ENCODE measurements around the gene IPP. TPM values are rescaled to one million over a fixed set of nuclear protein-coding genes. Genes with fewer than 3 reads are reported as not detected.
"Not testable (repeated sequence)": the region's sequence is repeated elsewhere in the genome, so short reads cannot be mapped to it uniquely, and the experiment has no call there.

Gene IPP
- polyA plus RNA-seq, 1 donor (not counting 4 experiments of a cell fraction or from before 2014, with no cell fraction given) = 10.0 TPM

GRCh38 chr1:45746922-45747321 lies 3.5 kb downstream of the IPP start:
- H3K4me3 ChIP-seq (ENCODE audit: control insufficient read depth in 2 of 3, extremely low read depth in 1 of 3, insufficient read depth in 2 of 3, low read depth in 1 of 3, low read length in 3 of 3) = no peak overlapping the region
- no peak overlapping the region for H3K4me2 ChIP-seq (ENCODE audit: control insufficient read depth, extremely low read depth, insufficient read depth, low read depth, low read length)
- H3K9me1 ChIP-seq (ENCODE audit: control insufficient read depth, extremely low read depth, insufficient read depth, low read length) = no peaks in the 10 kb centered on the region
- TF ChIP-seq, protein P1, sequence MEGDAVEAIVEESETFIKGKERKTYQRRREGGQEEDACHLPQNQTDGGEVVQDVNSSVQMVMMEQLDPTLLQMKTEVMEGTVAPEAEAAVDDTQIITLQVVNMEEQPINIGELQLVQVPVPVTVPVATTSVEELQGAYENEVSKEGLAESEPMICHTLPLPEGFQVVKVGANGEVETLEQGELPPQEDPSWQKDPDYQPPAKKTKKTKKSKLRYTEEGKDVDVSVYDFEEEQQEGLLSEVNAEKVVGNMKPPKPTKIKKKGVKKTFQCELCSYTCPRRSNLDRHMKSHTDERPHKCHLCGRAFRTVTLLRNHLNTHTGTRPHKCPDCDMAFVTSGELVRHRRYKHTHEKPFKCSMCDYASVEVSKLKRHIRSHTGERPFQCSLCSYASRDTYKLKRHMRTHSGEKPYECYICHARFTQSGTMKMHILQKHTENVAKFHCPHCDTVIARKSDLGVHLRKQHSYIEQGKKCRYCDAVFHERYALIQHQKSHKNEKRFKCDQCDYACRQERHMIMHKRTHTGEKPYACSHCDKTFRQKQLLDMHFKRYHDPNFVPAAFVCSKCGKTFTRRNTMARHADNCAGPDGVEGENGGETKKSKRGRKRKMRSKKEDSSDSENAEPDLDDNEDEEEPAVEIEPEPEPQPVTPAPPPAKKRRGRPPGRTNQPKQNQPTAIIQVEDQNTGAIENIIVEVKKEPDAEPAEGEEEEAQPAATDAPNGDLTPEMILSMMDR (optimal IDR thresholded peaks at IDR 0.05 in 1 of 3, IDR thresholded peaks at IDR 0.05 in 1 of 3, conservative IDR thresholded peaks at IDR 0.05 in 1 of 3; ENCODE audit: extremely low read depth in 1 of 3, insufficient read depth in 2 of 3, low read length in 3 of 3) = no peak
- TF ChIP-seq EZH2 (IDR thresholded peaks at IDR 0.05; ENCODE audit: low read length) = no peak
- no peaks in the 10 kb centered on the region for H3K27me3 ChIP-seq (ENCODE audit: control insufficient read depth, extremely low read depth, insufficient read depth, low read length)
- H3K79me2 ChIP-seq (ENCODE audit: control insufficient read depth, insufficient read depth, low read length) = no peaks in the 10 kb centered on the region
- H3K9ac ChIP-seq (ENCODE audit: control insufficient read depth, extremely low read depth, insufficient read depth, low read length) = no peak overlapping the region
- no peak for FAIRE-seq
- H3K9me3 ChIP-seq (ENCODE audit: control insufficient read depth, low read depth, low read length) = no peaks in the 10 kb centered on the region
- no peak overlapping the region for H2AFZ ChIP-seq (ENCODE audit: control insufficient read depth, low read length)
- H3K4me1 ChIP-seq (ENCODE audit: control insufficient read depth, extremely low read depth, insufficient read depth, low read length) = peaks cover 8% of the 10 kb centered on the region
- H3K36me3 ChIP-seq (ENCODE audit: control insufficient read depth in 2 of 2, extremely low read depth in 1 of 2, insufficient read depth in 2 of 2, low read length in 2 of 2) = no peaks in the 10 kb centered on the region
- no peak overlapping the region for H3K27ac ChIP-seq (ENCODE audit: control insufficient read depth, insufficient read depth, low read length)
- dilution Hi-C loops (cut with MboI; ENCODE audit: extremely low pct_ligation_motif_present, low sequenced_read_pairs) = no loop called here
- no peak for DNase-seq (ENCODE audit: low read depth, low spot score)
- no peaks in the 10 kb centered on the region for H4K20me1 ChIP-seq (ENCODE audit: control insufficient read depth, extremely low read depth, insufficient read depth, low read length)

- H3K27me3 ChIP-seq (ENCODE audit: control insufficient read depth, extremely low read depth, insufficient read depth, low read length); H4K20me1 ChIP-seq (ENCODE audit: control insufficient read depth, extremely low read depth, insufficient read depth, low read length); DNase-seq (ENCODE audit: low read depth, low spot score); H3K9me3 ChIP-seq (ENCODE audit: control insufficient read depth, low read depth, low read length); FAIRE-seq; H3K79me2 ChIP-seq (ENCODE audit: control insufficient read depth, insufficient read depth, low read length); H3K4me2 ChIP-seq (ENCODE audit: control insufficient read depth, extremely low read depth, insufficient read depth, low read depth, low read length); H2AFZ ChIP-seq (ENCODE audit: control insufficient read depth, low read length); H3K9ac ChIP-seq (ENCODE audit: control insufficient read depth, extremely low read depth, insufficient read depth, low read length); H3K36me3 ChIP-seq (ENCODE audit: control insufficient read depth in 2 of 2, extremely low read depth in 1 of 2, insufficient read depth in 2 of 2, low read length in 2 of 2); dilution Hi-C loops (cut with MboI; ENCODE audit: extremely low pct_ligation_motif_present, low sequenced_read_pairs); H3K27ac ChIP-seq (ENCODE audit: control insufficient read depth, insufficient read depth, low read length); H3K4me1 ChIP-seq (ENCODE audit: control insufficient read depth, extremely low read depth, insufficient read depth, low read length); H3K4me3 ChIP-seq (ENCODE audit: control insufficient read depth in 2 of 3, extremely low read depth in 1 of 3, insufficient read depth in 2 of 3, low read depth in 1 of 3, low read length in 3 of 3); H3K9me1 ChIP-seq (ENCODE audit: control insufficient read depth, extremely low read depth, insufficient read depth, low read length): not testable (repeated sequence)
Measured at GRCh38 chr1:45739641-45740156, 10.8 kb downstream of the IPP start.

GRCh38 chr1:45739137-45739536 lies 11.3 kb downstream of the IPP start:
- dilution Hi-C loops (cut with MboI; ENCODE audit: extremely low pct_ligation_motif_present, low sequenced_read_pairs) = no loop called here
- Histone ChIP-seq H3K4me3 (ENCODE audit: control insufficient read depth in 2 of 3, extremely low read depth in 1 of 3, insufficient read depth in 2 of 3, low read depth in 1 of 3, low read length in 3 of 3) (no peak overlapping the region), H3K27me3 (ENCODE audit: control insufficient read depth, extremely low read depth, insufficient read depth, low read length) (no peaks in the 10 kb centered on the region), H3K9me3 (ENCODE audit: control insufficient read depth, low read depth, low read length) (no peaks in the 10 kb centered on the region), H4K20me1 (ENCODE audit: control insufficient read depth, extremely low read depth, insufficient read depth, low read length) (no peaks in the 10 kb centered on the region), H3K4me1 (ENCODE audit: control insufficient read depth, extremely low read depth, insufficient read depth, low read length) (no peaks in the 10 kb centered on the region), H3K9ac (ENCODE audit: control insufficient read depth, extremely low read depth, insufficient read depth, low read length) (no peak overlapping the region), H2AFZ (ENCODE audit: control insufficient read depth, low read length) (no peak overlapping the region), H3K36me3 (ENCODE audit: control insufficient read depth in 2 of 2, extremely low read depth in 1 of 2, insufficient read depth in 2 of 2, low read length in 2 of 2) (peaks cover 0 to 2% of the 10 kb centered on the region in 2 experiments), H3K9me1 (ENCODE audit: control insufficient read depth, extremely low read depth, insufficient read depth, low read length) (no peaks in the 10 kb centered on the region), H3K4me2 (ENCODE audit: control insufficient read depth, extremely low read depth, insufficient read depth, low read depth, low read length) (no peak overlapping the region), H3K27ac (ENCODE audit: control insufficient read depth, insufficient read depth, low read length) (no peak overlapping the region), H3K79me2 (ENCODE audit: control insufficient read depth, insufficient read depth, low read length) (no peaks in the 10 kb centered on the region)
- FAIRE-seq (no peak), DNase-seq (ENCODE audit: low read depth, low spot score) (no peak)
- no peak for TF ChIP-seq EZH2 (IDR thresholded peaks at IDR 0.05; ENCODE audit: low read length)
- TF ChIP-seq, protein P1 (optimal IDR thresholded peaks at IDR 0.05 in 1 of 3, IDR thresholded peaks at IDR 0.05 in 1 of 3, conservative IDR thresholded peaks at IDR 0.05 in 1 of 3; ENCODE audit: extremely low read depth in 1 of 3, insufficient read depth in 2 of 3, low read length in 3 of 3) = no peak
